Transverse colon (tissue), 4 donors: Measurements from ENCODE around the gene TTC39A.

ENCODE experiments used
- CTCF ChIP-seq, 5 experiments: fragments of 200-600 bp in 3 of 5; fragments of 450-650 bp in 2 of 5; sonication (generic) in 3 of 5; IDR thresholded peaks; 1 replicate in 2 of 5; 2 replicates in 3 of 5; pipeline ENCODE4 v1.5.1; 2016 to 2017; ENCODE audit warnings: antibody characterized with exemption in 5 of 5, inconsistent platforms in 3 of 5, mild to moderate bottlenecking in 2 of 5, moderate library complexity in 1 of 5
- EP300 ChIP-seq: sonication (generic); formaldehyde crosslinking; IDR thresholded peaks from one replicate; pipeline ENCODE4 v1.6.1; 2017; ENCODE audit warnings: antibody characterized with exemption, low read depth
- POLR2A ChIP-seq: fragments of 450-650 bp; IDR thresholded peaks from one replicate; pipeline ENCODE4 v1.6.1; 2016; ENCODE audit warnings: antibody characterized with exemption, mild to moderate bottlenecking, moderate library complexity
- POLR2AphosphoS5 ChIP-seq, 3 donors: sonication (generic); formaldehyde crosslinking; IDR thresholded peaks; one replicate each; pipeline ENCODE4 v1.6.1; 2016; ENCODE audit warnings: antibody characterized with exemption in 3 of 3

GRCh38 chr1:51310871-51311613 lies 19.3 kb downstream of the TTC39A start:
- TF ChIP-seq CTCF (IDR thresholded peaks at IDR 0.05) = no peak
- TF ChIP-seq POLR2AphosphoS5 (IDR thresholded peaks at IDR 0.05) = no peak
- TF ChIP-seq POLR2A = no peak
- TF ChIP-seq EP300 = no peak
